Fibroblast of mammary gland (primary cell): Measurements from ENCODE around the gene B3GALT4.
"Not testable (repeated sequence)": the region's sequence is repeated elsewhere in the genome, so short reads cannot be mapped to it uniquely, and the experiment has no call there.

Experiments
- DNase-seq: peaks from one replicate; pipeline ENCODE4 v3.0.0-alpha.2; 2010; ENCODE audit warnings: low read depth
- H3K4me3 ChIP-seq: 2 replicates; pipeline ENCODE4 v1.5.1; 2011; ENCODE audit warnings: low read depth, mild to moderate bottlenecking, low read length, moderate library complexity; ENCODE audit not compliant: control insufficient read depth
- CTCF ChIP-seq: conservative IDR thresholded peaks from 2 replicates; pipeline ENCODE4 v1.5.1; 2011; ENCODE audit warnings: low read depth, low read length, inconsistent platforms; ENCODE audit not compliant: control insufficient read depth, insufficient read depth

B3GALT4 gene

GRCh38 chr6:33251395-33252012 lies 25.4 kb upstream of the B3GALT4 start:
- no peak overlapping the region for H3K4me3 ChIP-seq
- peak; percentile 40 for DNase-seq
- no peak for TF ChIP-seq CTCF

GRCh38 chr6:33252759-33253158 lies 24.2 kb upstream of the B3GALT4 start:
- no peak overlapping the region for H3K4me3 ChIP-seq
- DNase-seq, result peak; percentile 48
- TF ChIP-seq CTCF, result no peak

- TF ChIP-seq CTCF, result no peak
- DNase-seq, result no peak
- no peak overlapping the region for H3K4me3 ChIP-seq
Measured at GRCh38 chr6:33254591-33254990, 22.3 kb upstream of the B3GALT4 start.

- no peak for DNase-seq
- no peak for TF ChIP-seq CTCF
- H3K4me3 ChIP-seq, result no peak overlapping the region
Measured at GRCh38 chr6:33259032-33259431, 17.9 kb upstream of the B3GALT4 start.

- not testable (repeated sequence) for H3K4me3 ChIP-seq, DNase-seq
Measured at GRCh38 chr6:33262490-33262889, 14.4 kb upstream of the B3GALT4 start.

GRCh38 chr6:33264015-33264414 lies 12.9 kb upstream of the B3GALT4 start:
- DNase-seq, result no peak
- TF ChIP-seq CTCF, result no peak
- H3K4me3 ChIP-seq, result no peak overlapping the region

GRCh38 chr6:33271117-33271467 lies 5.8 kb upstream of the B3GALT4 start:
- no peak for TF ChIP-seq CTCF
- peak overlapping the region; percentile 100 for H3K4me3 ChIP-seq
- peak; percentile 28 for DNase-seq
